Measurements from ENCODE around the gene HS1BP3. TPM values are rescaled to one million over a fixed set of nuclear protein-coding genes. Genes with fewer than 3 reads are reported as not detected.

The HS1BP3 gene
- total RNA-seq, 1 donor from 2014 or later: 20.1 TPM

- ATAC-seq: peak; percentile 0
- DNase-seq (ENCODE audit: low spot score): no peak
These were observed 2.7 kb downstream of the HS1BP3 start for GRCh38 chr2:20648206-20648605.

GRCh38 chr2:20647738-20648137 is 3.2 kb downstream of the HS1BP3 start:
- no peak for DNase-seq (ENCODE audit: low spot score)

GRCh38 chr2:20647211-20647610 is 3.7 kb downstream of the HS1BP3 start:
- DNase-seq (ENCODE audit: low spot score) (no peak), ATAC-seq (no peak)

More at GRCh38 chr2:20647738-20648137, 3.2 kb downstream of the HS1BP3 start:
- no peak for ATAC-seq

GRCh38 chr2:20646446-20646845 is 4.5 kb downstream of the HS1BP3 start:
- DNase-seq (ENCODE audit: low spot score) (no peak), ATAC-seq (no peak)

GRCh38 chr2:20645761-20646160 is 5.1 kb downstream of the HS1BP3 start:
- DNase-seq (ENCODE audit: low spot score): no peak

GRCh38 chr2:20645301-20645701 is 5.6 kb downstream of the HS1BP3 start:
- ATAC-seq: no peak
- DNase-seq (ENCODE audit: low spot score): no peak

More at GRCh38 chr2:20645761-20646160, 5.1 kb downstream of the HS1BP3 start:
- ATAC-seq: no peak

- ATAC-seq (no peak), DNase-seq (ENCODE audit: low spot score) (no peak)
These were observed 7.1 kb downstream of the HS1BP3 start for GRCh38 chr2:20643826-20644225.

GRCh38 chr2:20643060-20643459 is 7.8 kb downstream of the HS1BP3 start:
- no peak for ATAC-seq
- DNase-seq (ENCODE audit: low spot score): no peak

GRCh38 chr2:20642055-20642971 is 8.6 kb downstream of the HS1BP3 start:
- DNase-seq (ENCODE audit: low spot score) (peak; percentile 81), ATAC-seq (peak; percentile 94)

GRCh38 chr2:20641123-20641985 is 9.5 kb downstream of the HS1BP3 start:
- ATAC-seq (no peak), DNase-seq (ENCODE audit: low spot score) (no peak)

GRCh38 chr2:20640411-20641122 is 10.3 kb downstream of the HS1BP3 start:
- ATAC-seq (no peak), DNase-seq (ENCODE audit: low spot score) (no peak)

GRCh38 chr2:20638646-20639430 is 12.1 kb downstream of the HS1BP3 start:
- ATAC-seq: peak; percentile 10

GRCh38 chr2:20638014-20638413 is 12.9 kb downstream of the HS1BP3 start:
- no peak for DNase-seq (ENCODE audit: low spot score)

More at GRCh38 chr2:20638646-20639430, 12.1 kb downstream of the HS1BP3 start:
- no peak for DNase-seq (ENCODE audit: low spot score)

GRCh38 chr2:20637147-20637546 is 13.8 kb downstream of the HS1BP3 start:
- peak; percentile 27 for ATAC-seq
- peak; percentile 65 for DNase-seq (ENCODE audit: low spot score)

More at GRCh38 chr2:20638014-20638413, 12.9 kb downstream of the HS1BP3 start:
- ATAC-seq: no peak

GRCh38 chr2:20635675-20636584 is 15.0 kb downstream of the HS1BP3 start:
- ATAC-seq (peak; percentile 90), DNase-seq (ENCODE audit: low spot score) (peak; percentile 89)

- ATAC-seq: no peak
These were observed 15.8 kb downstream of the HS1BP3 start for GRCh38 chr2:20635113-20635510.

GRCh38 chr2:20634507-20635112 is 16.3 kb downstream of the HS1BP3 start:
- no peak for ATAC-seq
- no peak for DNase-seq (ENCODE audit: low spot score)

More at GRCh38 chr2:20635113-20635510, 15.8 kb downstream of the HS1BP3 start:
- no peak for DNase-seq (ENCODE audit: low spot score)

GRCh38 chr2:20633794-20634506 is 16.9 kb downstream of the HS1BP3 start:
- DNase-seq (ENCODE audit: low spot score): peak; percentile 70
- peak; percentile 58 for ATAC-seq

Data from left lobe of liver (tissue), 2 donors.